Heart left ventricle (tissue), 13 donors: ENCODE measurements around the gene NOXA1.

Experiments
- POLR2A ChIP-seq, 2 donors: fragments of 450-650 bp; IDR thresholded peaks; one replicate each; pipeline ENCODE4 v1.6.1; 2017; ENCODE audit warnings: antibody characterized with exemption in 2 of 2, mild to moderate bottlenecking in 2 of 2, moderate library complexity in 2 of 2
- TF ChIP-seq, protein P1 (sequence below), 12 donors: fragments of 200-600 bp; sonication (generic) in 4 of 12; IDR thresholded peaks; one replicate each; pipeline versions ENCODE4 v1.5.0 to v1.8.0; 2018 to 2022; ENCODE audit warnings: antibody characterized with exemption in 12 of 12, mild to moderate bottlenecking in 5 of 12
- donor health status: ischemic (EF 13 %, LVEDD 7.1; RV severe dilation, severe dysfunction).
- donor health status: DM: no; HTN: yes; CAD: no.
- donor health status: DM: no; HTN: no; CAD: no.
- donor health status: ischemic (EF 25% LVEDD 6.9; RV normal size, moderate dysfunction).
- donor health status: ischemic (EF 25% LVEDD 5.7; RV mildly dilated, moderate dysfunction).
- donor health status: ischemic (EF 35%, LVEDD 5.7; RV mildly dilated, moderate dysfunction).
- donor health status: nonischemic (EF 11% LVEDD 7.7; RV severe dilation, severe dysfunction).
- donor health status: DM: yes; HTN: yes; CAD: no.
- donor health status: PGD.
- donor health status: ischemic (EF 29% LVEDD 5.4; RV normal size, mild dysfunction).
- donor health status: nonischemic (EF 23%, LVEDD 6.1; RV moderate dilation, normal function).

- TF ChIP-seq, protein P1, sequence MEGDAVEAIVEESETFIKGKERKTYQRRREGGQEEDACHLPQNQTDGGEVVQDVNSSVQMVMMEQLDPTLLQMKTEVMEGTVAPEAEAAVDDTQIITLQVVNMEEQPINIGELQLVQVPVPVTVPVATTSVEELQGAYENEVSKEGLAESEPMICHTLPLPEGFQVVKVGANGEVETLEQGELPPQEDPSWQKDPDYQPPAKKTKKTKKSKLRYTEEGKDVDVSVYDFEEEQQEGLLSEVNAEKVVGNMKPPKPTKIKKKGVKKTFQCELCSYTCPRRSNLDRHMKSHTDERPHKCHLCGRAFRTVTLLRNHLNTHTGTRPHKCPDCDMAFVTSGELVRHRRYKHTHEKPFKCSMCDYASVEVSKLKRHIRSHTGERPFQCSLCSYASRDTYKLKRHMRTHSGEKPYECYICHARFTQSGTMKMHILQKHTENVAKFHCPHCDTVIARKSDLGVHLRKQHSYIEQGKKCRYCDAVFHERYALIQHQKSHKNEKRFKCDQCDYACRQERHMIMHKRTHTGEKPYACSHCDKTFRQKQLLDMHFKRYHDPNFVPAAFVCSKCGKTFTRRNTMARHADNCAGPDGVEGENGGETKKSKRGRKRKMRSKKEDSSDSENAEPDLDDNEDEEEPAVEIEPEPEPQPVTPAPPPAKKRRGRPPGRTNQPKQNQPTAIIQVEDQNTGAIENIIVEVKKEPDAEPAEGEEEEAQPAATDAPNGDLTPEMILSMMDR (IDR thresholded peaks at IDR 0.05): no peak
- TF ChIP-seq POLR2A (IDR thresholded peaks at IDR 0.05): no peak
Measured at GRCh38 chr9:137383081-137383783, 40.0 kb upstream of the NOXA1 start.
